GM10248 (cell line): ENCODE measurements around the gene ABCC6.
"Not testable (repeated sequence)": the region's sequence is repeated elsewhere in the genome, so short reads cannot be mapped to it uniquely, and the experiment has no call there.

Experiments used
- CTCF ChIA-PET: fragments of 300-600 bp; sonication (Branson Sonifier 250); formaldehyde crosslinking; extraction: SDS; loops from one replicate; lab custom pipeline; 2021; ENCODE audit warnings: antibody characterized with exemption; lab: Yijun Ruan, JAX
- POLR2A ChIA-PET: fragments of 350-650 bp; sonication (Branson Sonifier 250); formaldehyde crosslinking; extraction: SDS; loops from one replicate; lab custom pipeline; 2020; ENCODE audit warnings: antibody characterized with exemption; lab: Yijun Ruan, JAX
- DNase-seq: peaks from one replicate; pipeline ENCODE4 v3.0.0; 2012; ENCODE audit errors: extremely low spot score
- TF ChIP-seq, protein P1 (sequence below): IDR thresholded peaks from 2 replicates; pipeline ENCODE4 v1.5.1; 2012; ENCODE audit warnings: mild to moderate bottlenecking, low read depth; ENCODE audit errors: extremely low read depth, missing control alignments, control extremely low read depth

Gene ABCC6

DNA sequence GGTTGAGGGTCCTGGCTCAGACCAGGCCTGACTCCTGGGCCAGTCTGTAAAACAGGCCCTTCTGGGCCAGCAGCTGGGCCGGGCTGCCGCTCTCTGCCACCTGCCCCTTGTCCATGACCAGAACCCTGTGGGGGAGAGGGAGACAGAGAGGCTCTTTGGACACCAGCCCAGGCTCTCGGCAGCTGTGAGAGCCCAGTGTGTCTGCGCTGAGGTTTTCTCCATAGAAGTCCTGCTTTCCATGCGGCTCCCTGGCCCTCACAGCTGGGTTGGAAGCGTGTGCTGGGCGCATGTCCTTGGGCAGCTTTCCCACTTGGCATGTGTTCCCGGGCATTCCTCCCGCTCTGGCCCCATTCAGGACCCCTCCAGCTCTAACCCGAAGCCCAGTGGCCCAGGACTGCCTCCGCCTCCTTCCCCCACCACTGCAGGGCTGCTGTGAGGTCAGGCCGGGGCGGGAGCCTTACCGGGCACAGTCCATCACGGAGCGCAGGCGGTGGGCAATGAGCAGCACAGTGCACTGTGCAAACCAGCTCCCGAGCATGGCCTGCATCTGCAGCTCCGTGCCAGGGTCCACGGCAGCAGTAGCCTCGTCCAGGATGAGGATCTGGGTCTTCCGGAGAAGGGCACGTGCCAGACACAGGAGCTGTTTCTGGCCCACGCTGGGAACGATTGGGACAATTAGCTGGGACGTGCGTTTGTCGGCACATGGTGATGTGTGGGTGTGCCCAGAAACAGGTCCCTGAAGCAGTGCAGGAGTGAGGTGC lies 73.0 kb downstream of the ABCC6 start:
- ChIA-PET POLR2A (no interaction called here), CTCF (no interaction called here)
- DNase-seq: no peak
- TF ChIP-seq, protein P1, sequence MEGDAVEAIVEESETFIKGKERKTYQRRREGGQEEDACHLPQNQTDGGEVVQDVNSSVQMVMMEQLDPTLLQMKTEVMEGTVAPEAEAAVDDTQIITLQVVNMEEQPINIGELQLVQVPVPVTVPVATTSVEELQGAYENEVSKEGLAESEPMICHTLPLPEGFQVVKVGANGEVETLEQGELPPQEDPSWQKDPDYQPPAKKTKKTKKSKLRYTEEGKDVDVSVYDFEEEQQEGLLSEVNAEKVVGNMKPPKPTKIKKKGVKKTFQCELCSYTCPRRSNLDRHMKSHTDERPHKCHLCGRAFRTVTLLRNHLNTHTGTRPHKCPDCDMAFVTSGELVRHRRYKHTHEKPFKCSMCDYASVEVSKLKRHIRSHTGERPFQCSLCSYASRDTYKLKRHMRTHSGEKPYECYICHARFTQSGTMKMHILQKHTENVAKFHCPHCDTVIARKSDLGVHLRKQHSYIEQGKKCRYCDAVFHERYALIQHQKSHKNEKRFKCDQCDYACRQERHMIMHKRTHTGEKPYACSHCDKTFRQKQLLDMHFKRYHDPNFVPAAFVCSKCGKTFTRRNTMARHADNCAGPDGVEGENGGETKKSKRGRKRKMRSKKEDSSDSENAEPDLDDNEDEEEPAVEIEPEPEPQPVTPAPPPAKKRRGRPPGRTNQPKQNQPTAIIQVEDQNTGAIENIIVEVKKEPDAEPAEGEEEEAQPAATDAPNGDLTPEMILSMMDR: no peak

GRCh38 chr16:16149710-16150116 lies 73.6 kb downstream of the ABCC6 start:
- POLR2A ChIA-PET: no interaction called here
- CTCF ChIA-PET: interaction anchor here (1.2 kb wide), 1 partner anchor 7 kb away, joined by 4 read pairs; no protein-coding TSS in a partner anchor
- TF ChIP-seq, protein P1: no peak
- DNase-seq: no peak

DNA sequence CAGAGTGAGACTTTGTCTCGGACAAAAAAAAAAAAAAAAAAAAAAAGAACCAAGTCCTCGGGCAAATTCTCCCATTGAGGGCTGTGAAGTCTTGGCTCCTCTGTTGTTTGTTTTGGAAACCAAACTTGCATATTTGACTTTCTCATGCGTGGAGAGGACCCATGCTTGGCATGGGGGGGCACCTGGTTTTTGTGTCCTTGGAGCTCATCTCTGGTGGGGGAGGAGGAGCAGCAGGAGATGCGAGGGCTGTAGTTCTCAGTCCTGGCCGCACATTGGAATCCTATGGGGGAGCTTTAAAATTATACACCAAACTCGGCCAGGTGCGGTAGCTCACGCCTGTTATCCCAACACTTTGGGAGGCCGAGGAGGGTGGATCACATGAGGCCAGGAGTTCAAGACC lies 74.5 kb downstream of the ABCC6 start:
- CTCF ChIA-PET: interaction anchor here (1.2 kb wide), 1 partner anchor 8 kb away, joined by 4 read pairs; no protein-coding TSS in a partner anchor
- DNase-seq: no peak
- POLR2A ChIA-PET: interaction anchor here (0.6 kb wide), 1 partner anchor 16 kb away, joined by 4 read pairs; no protein-coding TSS in a partner anchor
- TF ChIP-seq, protein P1: no peak

GRCh38 chr16:16148000-16148599 lies 75.2 kb downstream of the ABCC6 start:
- CTCF ChIA-PET: interaction anchor here (1.2 kb wide), 1 partner anchor 9 kb away, joined by 4 read pairs; no protein-coding TSS in a partner anchor
- DNase-seq, POLR2A ChIA-PET: not testable (repeated sequence)

DNA sequence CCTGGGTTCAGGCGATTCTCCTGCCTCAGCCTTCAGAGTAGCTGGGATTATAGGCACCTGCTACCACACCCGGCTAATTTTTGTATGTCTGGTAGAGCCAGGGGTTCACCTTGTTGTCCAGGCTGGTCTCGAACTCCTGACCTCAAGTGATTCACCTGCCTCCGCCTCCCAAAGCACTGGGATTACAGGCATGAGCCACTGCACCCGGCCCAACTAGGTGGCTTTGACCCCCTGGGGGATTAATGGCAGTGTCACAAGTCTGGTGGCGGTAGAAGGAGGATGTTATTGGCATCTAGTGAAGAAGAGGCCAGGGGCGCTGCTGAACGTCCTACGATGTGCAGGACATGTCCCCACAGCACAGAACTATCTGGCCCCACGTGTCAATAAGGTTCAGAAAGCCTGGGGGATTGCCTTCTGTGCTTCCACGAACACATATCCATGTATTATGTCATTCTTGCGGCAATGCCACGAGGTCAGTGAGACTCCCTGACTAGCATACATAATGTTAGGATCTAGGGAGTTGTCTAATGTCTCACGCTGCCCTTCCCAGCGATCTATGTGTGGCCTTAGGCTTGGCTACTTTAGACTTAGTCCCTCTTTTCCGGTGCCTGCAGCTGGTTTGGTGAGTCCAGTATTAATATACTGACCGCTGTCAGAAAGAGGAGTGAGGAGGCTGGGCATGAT lies 75.8 kb downstream of the ABCC6 start:
- CTCF ChIA-PET: no interaction called here
- TF ChIP-seq, protein P1: no peak
- POLR2A ChIA-PET: no interaction called here
- no peak for DNase-seq

DNA sequence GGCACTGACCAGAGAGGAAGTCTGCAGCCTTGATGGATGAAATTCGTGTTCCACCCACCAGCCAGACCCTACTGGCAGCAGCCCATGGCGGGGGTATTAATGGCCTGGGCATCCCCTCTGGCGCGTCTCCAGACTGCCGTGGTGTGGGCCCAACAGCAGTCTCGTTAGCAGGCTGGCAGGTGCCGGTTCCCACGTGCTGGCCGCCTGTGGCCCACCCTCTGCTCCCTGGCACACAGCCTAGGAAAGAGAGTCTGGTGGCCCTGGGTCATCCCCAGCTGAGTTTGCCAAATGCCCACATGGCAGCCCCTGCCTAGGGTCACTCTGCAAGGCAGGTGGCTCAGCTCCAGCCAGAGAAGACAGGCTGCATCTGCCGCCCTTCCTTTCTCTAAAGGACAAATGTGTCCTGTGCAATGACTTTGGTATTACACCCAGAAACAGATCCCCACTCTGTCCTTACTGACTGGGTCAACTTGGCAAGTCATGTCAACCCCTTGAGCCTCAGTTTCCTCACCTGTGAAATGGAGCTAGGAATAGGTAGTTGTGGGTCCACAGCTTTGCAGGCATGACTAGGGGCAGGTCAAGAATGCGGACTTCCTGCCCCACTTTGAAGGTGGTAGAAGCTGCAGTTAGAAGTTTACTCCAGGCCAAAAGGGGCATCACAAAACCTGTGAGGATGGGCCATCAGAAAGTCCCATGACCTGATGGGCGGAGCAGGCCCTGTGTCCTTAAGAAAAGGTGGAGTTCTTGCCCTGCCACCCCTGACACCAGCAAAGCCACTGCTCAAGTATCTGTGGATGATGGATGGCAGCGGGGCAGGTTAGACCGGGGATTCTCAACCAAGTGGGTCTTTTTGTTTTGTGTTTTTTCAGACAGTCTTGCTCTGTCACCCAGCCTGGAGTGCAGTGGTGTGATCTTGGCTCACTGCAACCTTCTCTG lies 76.6 kb downstream of the ABCC6 start:
- ChIA-PET POLR2A (no interaction called here), CTCF (no interaction called here)
- TF ChIP-seq, protein P1: no peak
- DNase-seq: no peak
